22Rv1 (cell line): ENCODE data around the gene RSPH1.

Experiments used
- ZFX ChIP-seq: fragments of 450-650 bp; IDR thresholded peaks from 2 replicates; pipeline ENCODE4 v1.6.1; 2017; ENCODE audit warnings: antibody characterized with exemption, borderline replicate concordance
- TF ChIP-seq, protein P1 (sequence below): fragments of 450-650 bp; IDR thresholded peaks from 2 replicates; pipeline ENCODE4 v1.5.1; 2017; ENCODE audit warnings: mild to moderate bottlenecking

DNA sequence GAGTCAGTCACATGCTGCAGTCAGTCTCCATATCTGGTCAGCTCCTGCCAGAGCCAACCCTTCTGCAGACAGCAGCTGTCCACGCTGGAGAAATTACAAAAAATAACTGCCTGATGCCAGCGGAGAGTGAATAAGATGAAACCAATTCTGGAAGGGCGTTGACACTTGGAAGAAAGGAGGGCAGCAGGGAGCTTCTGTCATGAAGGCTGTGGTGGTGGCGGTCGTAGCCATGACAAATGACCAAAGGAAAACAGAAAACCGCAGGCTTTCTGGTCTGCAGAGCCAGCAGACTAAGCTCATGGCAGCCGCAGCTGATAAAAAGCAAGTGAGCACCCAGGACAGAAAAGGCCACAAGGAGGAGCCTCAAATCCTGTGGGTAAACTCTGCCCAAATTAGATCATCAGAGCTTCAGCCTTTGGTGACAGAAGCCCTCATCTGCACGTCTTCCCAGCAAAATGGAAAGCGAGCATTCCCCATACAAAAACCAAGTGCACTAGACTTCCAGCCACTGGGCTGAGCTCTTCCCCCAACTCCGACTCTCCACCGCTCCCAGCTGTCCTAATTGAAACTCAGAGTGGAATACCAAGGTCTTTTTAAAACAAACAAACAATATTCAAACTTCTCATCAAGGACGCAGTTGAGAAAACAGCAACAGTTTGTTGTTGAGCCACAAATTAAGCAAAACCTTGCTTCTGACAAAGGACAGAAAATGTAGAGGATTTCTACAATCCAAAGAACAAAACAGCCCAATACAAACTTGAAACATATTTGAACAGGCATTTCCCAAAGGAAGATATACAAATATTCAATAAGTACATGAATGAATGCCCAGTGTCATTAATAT, 28.7 kb downstream of the RSPH1 start:
- TF ChIP-seq, protein P1, sequence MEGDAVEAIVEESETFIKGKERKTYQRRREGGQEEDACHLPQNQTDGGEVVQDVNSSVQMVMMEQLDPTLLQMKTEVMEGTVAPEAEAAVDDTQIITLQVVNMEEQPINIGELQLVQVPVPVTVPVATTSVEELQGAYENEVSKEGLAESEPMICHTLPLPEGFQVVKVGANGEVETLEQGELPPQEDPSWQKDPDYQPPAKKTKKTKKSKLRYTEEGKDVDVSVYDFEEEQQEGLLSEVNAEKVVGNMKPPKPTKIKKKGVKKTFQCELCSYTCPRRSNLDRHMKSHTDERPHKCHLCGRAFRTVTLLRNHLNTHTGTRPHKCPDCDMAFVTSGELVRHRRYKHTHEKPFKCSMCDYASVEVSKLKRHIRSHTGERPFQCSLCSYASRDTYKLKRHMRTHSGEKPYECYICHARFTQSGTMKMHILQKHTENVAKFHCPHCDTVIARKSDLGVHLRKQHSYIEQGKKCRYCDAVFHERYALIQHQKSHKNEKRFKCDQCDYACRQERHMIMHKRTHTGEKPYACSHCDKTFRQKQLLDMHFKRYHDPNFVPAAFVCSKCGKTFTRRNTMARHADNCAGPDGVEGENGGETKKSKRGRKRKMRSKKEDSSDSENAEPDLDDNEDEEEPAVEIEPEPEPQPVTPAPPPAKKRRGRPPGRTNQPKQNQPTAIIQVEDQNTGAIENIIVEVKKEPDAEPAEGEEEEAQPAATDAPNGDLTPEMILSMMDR, result no peak
- no peak for TF ChIP-seq ZFX
